Measurements from ENCODE around the gene EEF1AKMT2.
"Not testable (repeated sequence)": the region's sequence is repeated elsewhere in the genome, so short reads cannot be mapped to it uniquely, and the experiment has no call there.

Gene EEF1AKMT2

GRCh38 chr10:124748166-124748565, 43.5 kb downstream of the EEF1AKMT2 start:
- no peak for TF ChIP-seq CTCF (IDR thresholded peaks at IDR 0.05; ENCODE audit: insufficient read depth, low read length, missing control alignments)
- DNase-seq (ENCODE audit: low read depth, low spot score): no peak
- no peak overlapping the region for H3K4me3 ChIP-seq (ENCODE audit: low read depth, low read length)
- CTCF ChIA-PET: interaction anchor here (0.6 to 5.9 kb wide), 6 partner anchors 8 to 528 kb away, joined by 3 to 80 read pairs (median 6); no protein-coding TSS in a partner anchor
- POLR2A ChIA-PET: no interaction called here

- no peak for TF ChIP-seq CTCF (IDR thresholded peaks at IDR 0.05; ENCODE audit: insufficient read depth, low read length, missing control alignments)
- H3K4me3 ChIP-seq (ENCODE audit: low read depth, low read length): no peak overlapping the region
- no peak for DNase-seq (ENCODE audit: low read depth, low spot score)
- CTCF ChIA-PET: interaction anchor here (0.6 to 5.9 kb wide), 5 partner anchors 8 to 528 kb away, joined by 3 to 80 read pairs (median 5); no protein-coding TSS in a partner anchor
- POLR2A ChIA-PET: no interaction called here
Observed at GRCh38 chr10:124747745-124748144, 43.9 kb downstream of the EEF1AKMT2 start.

GRCh38 chr10:124746992-124747391, 44.7 kb downstream of the EEF1AKMT2 start:
- ChIA-PET CTCF (interaction anchor here (0.9 to 5.9 kb wide), 6 partner anchors 10 to 223 kb away, joined by 3 to 80 read pairs (median 5); no protein-coding TSS in a partner anchor), POLR2A (no interaction called here)
- no peak overlapping the region for H3K4me3 ChIP-seq (ENCODE audit: low read depth, low read length)
- DNase-seq (ENCODE audit: low read depth, low spot score): no peak
- TF ChIP-seq CTCF (IDR thresholded peaks at IDR 0.05; ENCODE audit: insufficient read depth, low read length, missing control alignments): no peak

GRCh38 chr10:124746447-124746846, 45.2 kb downstream of the EEF1AKMT2 start:
- H3K4me3 ChIP-seq (ENCODE audit: low read depth, low read length); POLR2A ChIA-PET; DNase-seq (ENCODE audit: low read depth, low spot score): not testable (repeated sequence)
- CTCF ChIA-PET: interaction anchor here (0.8 to 5.9 kb wide), 10 partner anchors 8 to 222 kb away, joined by 3 to 80 read pairs (median 5); no protein-coding TSS in a partner anchor

GRCh38 chr10:124745673-124746072, 46.0 kb downstream of the EEF1AKMT2 start:
- no peak for DNase-seq (ENCODE audit: low read depth, low spot score)
- ChIA-PET CTCF (interaction anchor here (0.8 to 5.9 kb wide), 11 partner anchors 8 to 284 kb away, joined by 3 to 80 read pairs (median 4); partner anchors contain the start of gene LHPP), POLR2A (interaction anchor here (0.6 kb wide), 1 partner anchor 21 kb away, joined by 3 read pairs; no protein-coding TSS in a partner anchor)
- no peak for TF ChIP-seq CTCF (IDR thresholded peaks at IDR 0.05; ENCODE audit: insufficient read depth, low read length, missing control alignments)
- no peak overlapping the region for H3K4me3 ChIP-seq (ENCODE audit: low read depth, low read length)

- no peak overlapping the region for H3K4me3 ChIP-seq (ENCODE audit: low read depth, low read length)
- no peak for DNase-seq (ENCODE audit: low read depth, low spot score)
- ChIA-PET CTCF (interaction anchor here (0.8 to 5.9 kb wide), 11 partner anchors 10 to 283 kb away, joined by 3 to 80 read pairs (median 4); partner anchors contain the start of gene LHPP), POLR2A (no interaction called here)
- no peak for TF ChIP-seq CTCF (IDR thresholded peaks at IDR 0.05; ENCODE audit: insufficient read depth, low read length, missing control alignments)
Observed at GRCh38 chr10:124745252-124745651, 46.4 kb downstream of the EEF1AKMT2 start.

All from AG04449 (cell line).